GM12878 (cell line): ENCODE results near the gene OPN5. TPM values are rescaled to one million over a fixed set of nuclear protein-coding genes. Genes with fewer than 3 reads are reported as not detected.

Source experiments
- ATAC-seq: fragments of 200-7000 bp; cut with Tn5 transposase; 3 replicates; pipeline ENCODE4 v1.9.1; 2020; ENCODE audit warnings: mild to moderate bottlenecking, moderate library complexity
- BruUV-seq: library from RNA; stranded (reverse); fragments of 400-500 nt; replicated peaks from 2 replicates; lab custom pipeline; 2021; lab: Mats Ljungman, UMichigan
- CTCF ChIA-PET: fragments of 300-600 bp; sonication (Branson Sonifier 250); formaldehyde crosslinking; extraction: SDS; loops from one replicate; lab custom pipeline; 2021; ENCODE audit warnings: inconsistent platforms; lab: Yijun Ruan, JAX
- POLR2A ChIA-PET: fragments of 350-600 bp; formaldehyde crosslinking; extraction: SDS; loops from one replicate; lab custom pipeline; 2021; ENCODE audit warnings: inconsistent platforms; lab: Charles Lee
- RAD21 ChIA-PET: fragments of 300-600 bp; sonication (Branson Sonifier 250); formaldehyde crosslinking; loops from one replicate; lab custom pipeline; 2023; ENCODE audit warnings: antibody characterized with exemption; ENCODE audit not compliant: unreplicated experiment; lab: Charles Lee
- SMC1A ChIA-PET: fragments of 300-600 bp; sonication (Branson Sonifier 250); formaldehyde crosslinking; loops from one replicate; lab custom pipeline; 2023; ENCODE audit not compliant: unreplicated experiment, uncharacterized antibody; lab: Charles Lee
- DNase-seq: peaks from one replicate; pipeline ENCODE4 v3.0.0-alpha.2; 2011; ENCODE audit warnings: low read depth, low spot score
- FAIRE-seq: peaks from 3 replicates; lab custom pipeline; 2011; peaks lifted over from hg19 to GRCh38; lab: Jason Lieb, UNC
- H2AFZ ChIP-seq: 2 replicates; pipeline ENCODE4 v1.6.0; 2011; ENCODE audit warnings: low read depth, low read length, control low read depth; ENCODE audit not compliant: control insufficient read depth
- H3K27ac ChIP-seq: 2 replicates; pipeline ENCODE4 v1.5.1; 2011; ENCODE audit warnings: control low read depth; ENCODE audit not compliant: control insufficient read depth, insufficient read depth
- H3K27me3 ChIP-seq, 2 experiments: replicated peaks in 1 of 2; 2 replicates each; pipeline versions ENCODE4 v1.6.0 to v1.6.1; 2011; ENCODE audit warnings: low read length in 1 of 2; ENCODE audit not compliant: control insufficient read depth in 2 of 2, insufficient read depth in 2 of 2
- H3K36me3 ChIP-seq, 2 experiments: 2 replicates each; pipeline ENCODE4 v1.5.1; 2011; ENCODE audit warnings: low read length in 1 of 2; ENCODE audit not compliant: control insufficient read depth in 2 of 2, insufficient read depth in 2 of 2
- H3K4me1 ChIP-seq: 2 replicates; pipeline ENCODE4 v1.6.1; 2011; ENCODE audit warnings: mild to moderate bottlenecking, low read length, moderate library complexity, mixed read lengths; ENCODE audit not compliant: control insufficient read depth, insufficient read depth
- H3K4me2 ChIP-seq: 2 replicates; pipeline ENCODE4 v1.6.0; 2011; ENCODE audit warnings: control low read depth; ENCODE audit not compliant: control insufficient read depth, insufficient read depth
- H3K4me3 ChIP-seq: fragments of 200-600 bp; sonication (generic); 2 replicates; pipeline ENCODE4 v1.5.1; 2016
- H3K79me2 ChIP-seq: 2 replicates; pipeline ENCODE4 v1.6.0; 2011; ENCODE audit warnings: low read length; ENCODE audit not compliant: control insufficient read depth, insufficient read depth
- H3K9ac ChIP-seq: 2 replicates; pipeline ENCODE4 v1.8.0; 2011; ENCODE audit warnings: low read length, control low read depth, mixed read lengths; ENCODE audit not compliant: control insufficient read depth, insufficient read depth
- H3K9me3 ChIP-seq: replicated peaks from 3 replicates; pipeline ENCODE4 v1.5.1; 2011; ENCODE audit warnings: mild to moderate bottlenecking, low read length; ENCODE audit not compliant: control insufficient read depth, insufficient read depth
- H4K20me1 ChIP-seq: 2 replicates; pipeline ENCODE4 v1.6.0; 2011; ENCODE audit not compliant: control insufficient read depth, insufficient read depth
- CEBPZ ChIP-seq: fragments of 150-350 bp; IDR thresholded peaks from 2 replicates; pipeline ENCODE4 v1.6.1; 2016; ENCODE audit warnings: low read depth, low read length
- E2F4 ChIP-seq: IDR thresholded peaks from 2 replicates; pipeline ENCODE4 v1.6.1; 2012; ENCODE audit warnings: low read depth, low read length, improper control_type of control experiment
- EGR1 ChIP-seq, 2 experiments: IDR thresholded peaks; 1 replicate in 1 of 2; 2 replicates in 1 of 2; pipeline ENCODE4 v1.6.1; 2011 to 2012; ENCODE audit warnings: low read depth in 2 of 2, low read length in 2 of 2, borderline replicate concordance in 1 of 2, mild to moderate bottlenecking in 1 of 2, moderate library complexity in 1 of 2
- FOXM1 ChIP-seq: IDR thresholded peaks from 2 replicates; pipeline ENCODE4 v1.6.1; 2012; ENCODE audit warnings: low read depth, mild to moderate bottlenecking, inconsistent platforms, low read length, moderate library complexity
- NR2C1 ChIP-seq: fragments of 450-650 bp; IDR thresholded peaks from 2 replicates; pipeline ENCODE4 v1.6.1; 2017; ENCODE audit warnings: antibody characterized with exemption, mild to moderate bottlenecking, moderate library complexity
- RAD21 ChIP-seq: IDR thresholded peaks from 2 replicates; pipeline ENCODE4 v1.6.1; 2011; ENCODE audit warnings: mild to moderate bottlenecking, low read depth, low read length, moderate library complexity; ENCODE audit not compliant: insufficient read depth
- RELA ChIP-seq: fragments of 450-650 bp; IDR thresholded peaks from 2 replicates; pipeline ENCODE4 v1.8.0; 2014; ENCODE audit warnings: borderline replicate concordance; ENCODE audit not compliant: partially characterized antibody
- TARDBP ChIP-seq: IDR thresholded peaks from 2 replicates; pipeline ENCODE4 v1.6.1; 2016; ENCODE audit warnings: borderline replicate concordance
- WGBS: methylation state at CpG from one replicate; pipeline ENCODE4 v1.1.6; 2016; ENCODE audit warnings: low lambda C conversion rate; ENCODE audit not compliant: insufficient replicate concordance, insufficient coverage; ENCODE audit errors: missing lambda C conversion rate; 5-methylcytosine and 5-hydroxymethylcytosine counted together
- in situ Hi-C: fragments of 300-500 bp; cut with MboI; formaldehyde crosslinking; loops from 9 replicates; pipeline ENCODE4 v1.14.3; 2018; ENCODE audit warnings: mixed read lengths
- intact Hi-C: fragments of 100-400 bp; cut with micrococcal nuclease; formaldehyde crosslinking; loops from one replicate; pipeline ENCODE4 v1.14.2; 2022; ENCODE audit not compliant: unreplicated experiment
- polyA plus RNA-seq, 11 experiments: library from polyadenylated mRNA; depleted of rRNA in 4 of 11; unstranded in 6 of 11; stranded (reverse) in 5 of 11; fragments of >200 nt; fragmentation: Nextera tagmentation in 4 of 11; fragmentation: Illumina TruSeq in 1 of 11; extraction: Ambion mirVana in 4 of 11; extraction: Trizol in 1 of 11; gene quantifications; 1 replicate in 1 of 11; 2 replicates in 10 of 11; pipeline versions ENCODE4 v1.2.1 to v1.2.3, GENCODE V29; 2011 to 2016; ENCODE audit warnings: inconsistent platforms in 2 of 11, missing spikeins in 2 of 11, low read depth in 1 of 11
- total RNA-seq, 4 experiments: library from RNA; depleted of rRNA in 3 of 4; stranded (reverse); fragments of >200 nt in 3 of 4; fragmentation: Illumina TruSeq in 1 of 4; extraction: Trizol in 1 of 4; gene quantifications; 2 replicates each; pipeline versions ENCODE4 v1.2.1 to v1.2.3, GENCODE V29; 2013 to 2021

The OPN5 gene
- total and polyA plus RNA-seq, 10 of the 15 experiments (the other 5 are each of a cell fraction or from before 2014, with no cell fraction given), result not detected

- no peak overlapping the region for H3K27ac ChIP-seq
- H3K4me3 ChIP-seq, result no peak overlapping the region
- H3K79me2 ChIP-seq, result no peaks in the 10 kb centered on the region
- FAIRE-seq (no peak), ATAC-seq (no peak), DNase-seq (no peak)
- TF ChIP-seq E2F4, result no peak
- no peak for TF ChIP-seq FOXM1
- no peak for TF ChIP-seq TARDBP
- no peak for TF ChIP-seq NR2C1
- H3K36me3 ChIP-seq, result no peaks in the 10 kb centered on the region
- intact Hi-C loops, result no loop called here
- H3K4me2 ChIP-seq, result no peak overlapping the region
- H3K4me1 ChIP-seq, result no peaks in the 10 kb centered on the region
- H3K9ac ChIP-seq, result no peak overlapping the region
- in situ Hi-C loops, result no loop called here
- no peaks in the 10 kb centered on the region for H3K27me3 ChIP-seq
- 5% methylated on average over 1 of the region's 1 CpG for WGBS
- H2AFZ ChIP-seq, result no peak overlapping the region
- POLR2A ChIA-PET, result no interaction called here
- RAD21 ChIA-PET, result interaction anchor here (1.2 kb wide), 1 partner anchor 19 kb away, joined by 3 read pairs; no protein-coding TSS in a partner anchor
- CTCF ChIA-PET, result no interaction called here
- no peaks in the 10 kb centered on the region for H3K9me3 ChIP-seq
- SMC1A ChIA-PET, result interaction anchor here (1.9 kb wide), 1 partner anchor 11 kb away, joined by 4 read pairs; no protein-coding TSS in a partner anchor
- H4K20me1 ChIP-seq, result no peaks in the 10 kb centered on the region
- BruUV-seq, result no TSS peak
Observed at GRCh38 chr6:47752801-47753200, 29.0 kb upstream of the OPN5 start.

- ChIA-PET CTCF (interaction anchor here (1.3 to 1.6 kb wide), 3 partner anchors 22 to 346 kb away, joined by 3 to 4 read pairs (median 4); no protein-coding TSS in a partner anchor), SMC1A (interaction anchor here (0.7 to 2.0 kb wide), 5 partner anchors 8 to 115 kb away, joined by 3 to 4 read pairs (median 3); no protein-coding TSS in a partner anchor)
- TF ChIP-seq E2F4, result no peak
- TF ChIP-seq RELA, result no peak
- TF ChIP-seq RAD21, result no peak
- TF ChIP-seq EGR1 (IDR thresholded peaks at IDR 0.05; ENCODE audit: borderline replicate concordance in 1 of 2, low read depth in 2 of 2, low read length in 2 of 2), result no peak
- TF ChIP-seq CEBPZ, result no peak
Observed at GRCh38 chr6:47759364-47759763, 22.5 kb upstream of the OPN5 start.

More at GRCh38 chr6:47759364-47759763, 22.5 kb upstream of the OPN5 start:
- H3K9me3 ChIP-seq, result no peaks in the 10 kb centered on the region; the same call in 2 of the 3 replicates
- no peaks in the 10 kb centered on the region for H3K27me3 ChIP-seq
- FAIRE-seq (no peak), DNase-seq (no peak), ATAC-seq (no peak)
- no peak overlapping the region for H3K27ac ChIP-seq
- ChIA-PET RAD21 (interaction anchor here (1.0 kb wide), 1 partner anchor 25 kb away, joined by 4 read pairs; no protein-coding TSS in a partner anchor), POLR2A (no interaction called here)
- H2AFZ ChIP-seq, result no peak overlapping the region
- BruUV-seq, result no TSS peak
- in situ Hi-C loops, result no loop called here
- intact Hi-C loops, result no loop called here
- H4K20me1 ChIP-seq, result no peaks in the 10 kb centered on the region
- 0% methylated on average over 1 of the region's 1 CpG for WGBS
- H3K4me2 ChIP-seq, result no peak overlapping the region
- H3K79me2 ChIP-seq, result no peaks in the 10 kb centered on the region
- H3K4me1 ChIP-seq, result no peaks in the 10 kb centered on the region
- H3K9ac ChIP-seq, result no peak overlapping the region
- no peak overlapping the region for H3K4me3 ChIP-seq
- H3K36me3 ChIP-seq, result no peaks in the 10 kb centered on the region
